HG03108 (cell line): ENCODE results near the gene MRPL30.
"Not testable (repeated sequence)": the region's sequence is repeated elsewhere in the genome, so short reads cannot be mapped to it uniquely, and the experiment has no call there.

Experiments used
- ATAC-seq: cut with Tn5 transposase; IDR thresholded peaks from one replicate; pipeline ENCODE4 v1.9.1; 2021; ENCODE audit warnings: moderate library complexity; ENCODE audit not compliant: unreplicated experiment

The MRPL30 gene

DNA sequence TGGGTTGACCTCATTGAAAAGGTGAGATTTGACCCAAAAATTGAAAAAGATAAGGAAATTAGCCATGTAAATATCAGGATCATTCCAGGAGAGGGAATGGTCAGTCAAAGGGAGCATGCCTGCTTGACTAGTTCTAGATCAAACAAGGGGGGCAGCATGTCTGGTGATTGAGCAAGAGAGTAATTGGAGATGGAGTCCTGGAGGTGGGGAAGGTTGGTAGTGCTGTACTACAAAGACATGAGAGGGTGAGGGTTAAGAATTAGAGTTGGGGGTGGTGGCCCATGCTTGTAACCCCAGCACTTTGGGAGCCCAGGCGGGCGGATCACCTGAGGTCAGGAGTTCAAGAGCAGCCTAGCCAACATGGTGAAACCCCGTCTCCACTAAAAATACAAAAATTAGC, 2.0 kb downstream of the MRPL30 start:
- no peak for ATAC-seq

DNA sequence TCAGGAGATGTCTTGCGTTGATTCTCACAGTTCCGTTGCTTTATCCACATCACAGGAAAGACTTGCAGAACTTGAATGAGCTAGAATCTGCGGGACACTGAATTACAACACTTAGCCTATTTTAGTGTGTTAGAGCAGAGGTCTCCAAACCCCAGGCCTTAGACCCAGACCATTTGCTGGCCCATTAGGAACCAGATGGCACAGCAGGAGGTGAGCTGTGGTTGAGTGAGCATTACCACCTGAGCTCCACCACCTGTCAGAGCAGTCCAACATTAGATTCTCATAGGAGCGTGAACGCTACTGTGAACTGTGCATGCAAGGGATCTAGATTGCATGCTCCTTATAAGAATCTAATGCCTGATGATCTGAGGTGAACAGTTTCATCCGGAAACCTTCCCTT, 3.8 kb downstream of the MRPL30 start:
- ATAC-seq: no peak

DNA sequence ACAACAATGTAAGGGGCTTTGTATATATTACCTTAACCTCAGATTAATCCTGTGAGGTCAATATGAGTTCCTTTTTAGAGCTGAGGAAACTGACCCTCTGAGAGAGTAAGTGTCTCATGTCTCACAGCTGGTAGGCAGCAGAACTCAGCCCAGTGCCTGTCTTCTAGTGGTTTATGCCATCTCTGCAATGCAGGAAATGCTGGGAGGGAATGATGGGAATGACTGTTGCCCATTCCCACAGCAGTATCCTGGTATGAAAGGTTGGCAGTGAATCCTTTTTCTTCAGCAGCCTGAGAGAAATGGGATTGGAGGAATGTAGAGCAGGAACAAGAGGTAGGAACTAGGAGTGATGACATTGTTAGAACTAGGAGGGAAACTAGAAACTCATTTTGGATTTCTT, 6.0 kb downstream of the MRPL30 start:
- no peak for ATAC-seq

DNA sequence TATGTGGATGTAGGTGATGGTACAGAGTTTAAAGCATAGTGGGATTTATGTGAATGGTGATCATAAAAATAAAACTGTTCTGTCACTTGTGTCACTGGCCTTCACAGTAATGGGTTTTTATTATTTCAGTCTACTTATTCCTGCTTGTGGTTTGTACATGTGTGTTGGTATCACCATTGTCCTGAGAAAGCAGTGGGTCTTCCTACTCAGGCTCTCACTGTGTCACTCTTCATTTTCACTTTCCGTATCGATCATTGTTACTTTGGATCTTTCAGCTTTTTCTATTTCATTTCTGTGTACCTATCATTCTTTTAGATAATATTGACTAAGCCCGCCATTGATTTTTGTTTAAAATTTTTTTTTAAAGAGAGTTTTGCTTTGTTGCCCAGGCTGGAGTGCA, 7.4 kb downstream of the MRPL30 start:
- no peak for ATAC-seq

DNA sequence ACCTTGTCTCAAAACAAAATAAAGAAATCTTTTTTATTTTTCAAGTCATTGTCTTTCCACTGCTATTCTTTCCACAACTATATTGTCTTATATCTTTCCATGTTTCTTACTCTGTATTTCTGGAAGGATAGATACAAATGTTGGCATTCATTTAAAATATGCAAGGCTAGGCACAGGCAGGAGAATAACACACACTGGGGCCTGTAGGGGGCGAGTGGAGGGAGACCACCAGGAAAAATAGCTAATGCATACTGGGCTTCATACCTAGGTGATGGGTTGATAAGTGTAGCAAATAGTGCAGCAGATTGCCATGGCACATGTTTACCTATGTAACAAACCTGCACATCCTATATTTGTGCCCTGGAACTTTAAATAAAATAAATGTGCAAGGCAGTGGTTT, 9.6 kb downstream of the MRPL30 start:
- no peak for ATAC-seq

DNA sequence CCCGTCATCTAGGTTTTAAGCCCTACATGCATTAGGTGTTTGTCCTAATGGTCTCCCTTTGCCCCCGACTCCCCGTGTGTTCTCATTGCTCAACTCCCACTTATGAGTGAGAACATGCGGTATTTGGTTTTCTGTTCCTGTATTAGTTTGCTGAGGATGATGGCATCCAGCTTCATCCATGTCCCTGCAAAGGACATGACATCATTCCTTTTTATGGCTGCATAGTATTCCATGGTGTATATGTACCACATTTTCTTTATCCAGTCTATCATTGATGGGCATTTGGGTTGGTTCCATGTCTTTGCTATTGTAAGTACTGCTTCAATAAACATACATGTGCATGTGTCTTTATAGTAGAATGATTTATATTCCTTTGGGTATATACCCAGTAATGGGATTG, 11.4 kb downstream of the MRPL30 start:
- not testable (repeated sequence) for ATAC-seq

DNA sequence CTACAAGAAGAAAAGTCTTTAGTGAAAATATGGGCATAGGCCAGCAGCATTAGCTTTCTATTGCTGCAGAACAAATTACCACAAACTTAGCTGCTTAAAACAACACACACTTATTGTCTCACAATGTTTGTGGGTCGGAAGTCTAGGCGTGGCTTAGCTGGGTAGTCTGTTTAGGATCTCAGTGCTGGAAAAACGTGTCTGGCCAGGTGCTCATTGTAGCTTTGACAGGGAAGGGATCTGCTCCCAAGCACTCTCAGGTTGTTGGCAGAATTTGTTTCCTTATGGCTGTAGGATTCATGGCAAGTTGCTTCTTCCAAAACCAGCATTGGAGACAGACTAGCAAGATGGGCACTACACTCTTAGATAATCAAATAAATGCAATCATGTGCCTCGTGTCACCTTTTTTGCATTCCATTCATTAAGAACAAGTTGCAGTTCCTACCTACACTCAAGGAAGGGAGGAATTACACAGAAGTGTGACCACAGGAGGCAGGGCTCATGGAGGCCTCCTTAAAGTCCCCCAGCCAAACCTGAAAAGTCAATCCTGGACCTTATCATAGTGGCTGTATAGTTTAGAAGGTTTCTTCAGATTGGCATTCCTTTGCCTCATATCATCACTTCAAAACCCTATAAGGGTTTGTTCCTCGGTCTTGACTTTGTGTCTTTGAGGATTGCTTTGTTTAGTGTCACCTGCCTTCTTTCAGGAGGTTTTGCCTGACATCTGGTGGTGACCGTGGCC, 17.3 kb downstream of the MRPL30 start:
- no peak for ATAC-seq

DNA sequence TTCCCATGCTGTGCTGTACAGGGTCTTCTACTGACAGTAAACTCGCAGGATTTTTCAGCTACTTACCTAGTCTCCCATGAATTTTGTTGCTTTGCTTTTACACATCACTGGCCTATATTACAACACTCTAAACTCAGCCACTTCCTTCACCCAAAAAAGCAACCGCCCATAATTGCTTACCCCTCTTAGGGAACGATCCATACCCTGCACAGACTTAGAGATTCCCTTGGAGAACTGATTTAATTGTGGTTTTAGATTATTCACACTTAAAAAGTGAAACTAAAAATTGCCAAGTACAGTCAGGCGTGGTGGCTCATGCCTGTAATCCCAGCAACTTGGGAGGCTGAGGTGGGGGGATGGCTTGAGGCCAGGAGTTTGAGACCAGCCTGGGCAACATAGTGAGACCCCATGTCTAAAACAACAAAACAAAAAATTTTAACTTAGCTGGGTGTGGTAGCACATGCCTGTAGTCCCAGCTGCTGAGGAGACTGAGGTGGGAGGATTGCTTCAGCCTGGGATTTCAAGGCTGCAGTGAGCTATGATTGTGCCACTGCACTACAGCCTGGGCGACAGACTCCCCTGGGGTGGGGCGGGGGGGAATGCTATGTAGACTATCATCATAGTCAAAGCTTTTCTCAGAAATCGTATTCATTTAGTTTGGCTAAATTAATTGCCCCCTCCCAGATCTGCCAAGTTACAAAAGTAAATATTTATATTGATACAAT, 19.3 kb downstream of the MRPL30 start:
- ATAC-seq: no peak

DNA sequence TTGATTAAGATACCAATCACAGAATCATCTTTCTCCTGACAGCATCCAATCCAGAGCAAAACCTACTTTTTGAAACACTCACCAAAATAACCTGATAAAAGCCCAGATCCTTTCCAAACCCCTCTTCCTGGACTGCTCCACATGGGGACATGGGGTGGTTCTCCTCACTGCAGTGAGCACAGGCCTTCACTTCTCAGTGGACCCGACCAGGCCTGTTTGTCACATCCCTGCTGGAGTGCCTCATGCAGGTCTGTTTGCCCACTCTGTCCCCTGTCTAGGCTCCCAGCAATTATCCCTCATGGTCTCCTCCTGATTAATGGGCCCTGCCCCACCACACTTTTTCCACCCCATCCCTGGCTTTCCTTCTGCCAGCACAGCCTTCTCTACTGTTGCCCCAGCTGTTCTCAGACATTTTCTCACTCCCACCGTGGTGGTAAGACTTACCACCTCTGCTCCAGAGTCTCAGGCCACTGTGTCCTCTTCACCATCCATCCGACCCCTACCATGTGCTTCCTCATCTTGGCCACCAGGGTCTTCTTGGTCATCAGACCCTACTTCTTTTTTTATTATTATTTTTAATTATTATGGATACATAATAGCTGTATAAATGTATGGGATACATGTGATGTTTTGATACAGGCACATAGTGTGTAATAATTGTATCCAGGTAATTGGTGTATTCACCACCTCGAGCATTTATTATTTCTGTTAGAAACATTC, 21.1 kb downstream of the MRPL30 start:
- no peak for ATAC-seq

DNA sequence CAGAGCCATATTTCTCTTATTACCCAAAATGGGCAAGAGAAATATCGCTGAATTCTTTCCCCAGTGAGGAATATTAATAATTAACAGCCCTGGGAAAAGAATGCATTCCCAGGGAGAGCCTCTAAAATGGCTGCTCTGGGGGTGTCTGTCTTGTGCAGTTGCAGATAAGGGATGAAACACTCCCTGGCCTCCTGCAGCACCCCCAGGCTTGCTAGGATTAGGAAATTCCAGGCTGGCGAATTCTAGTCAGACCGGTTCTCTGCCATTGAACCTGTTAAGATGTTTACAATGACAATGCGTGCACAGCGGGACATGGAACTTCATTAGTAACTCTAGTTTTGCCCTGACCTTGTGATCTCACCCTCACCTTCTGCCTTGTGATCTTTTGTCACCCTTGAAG, 24.5 kb downstream of the MRPL30 start:
- ATAC-seq: no peak

DNA sequence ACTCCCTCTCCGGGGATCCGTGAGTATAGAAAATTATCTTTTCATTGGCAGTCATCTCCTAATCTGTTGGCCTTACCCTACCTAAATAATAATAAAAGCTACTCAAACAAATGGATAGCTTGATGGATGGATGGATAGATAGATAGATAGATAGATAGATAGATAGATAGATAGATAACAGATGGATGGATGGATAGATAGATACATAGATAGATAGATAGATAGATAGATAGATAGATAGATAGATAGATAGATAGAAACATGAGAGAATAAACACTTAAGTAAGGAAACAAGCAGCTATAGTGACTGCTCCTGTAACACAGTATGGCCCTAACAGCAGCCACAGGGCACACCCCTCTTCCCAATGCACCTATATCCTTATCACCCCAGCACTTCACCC, 35.1 kb downstream of the MRPL30 start:
- ATAC-seq: no peak

DNA sequence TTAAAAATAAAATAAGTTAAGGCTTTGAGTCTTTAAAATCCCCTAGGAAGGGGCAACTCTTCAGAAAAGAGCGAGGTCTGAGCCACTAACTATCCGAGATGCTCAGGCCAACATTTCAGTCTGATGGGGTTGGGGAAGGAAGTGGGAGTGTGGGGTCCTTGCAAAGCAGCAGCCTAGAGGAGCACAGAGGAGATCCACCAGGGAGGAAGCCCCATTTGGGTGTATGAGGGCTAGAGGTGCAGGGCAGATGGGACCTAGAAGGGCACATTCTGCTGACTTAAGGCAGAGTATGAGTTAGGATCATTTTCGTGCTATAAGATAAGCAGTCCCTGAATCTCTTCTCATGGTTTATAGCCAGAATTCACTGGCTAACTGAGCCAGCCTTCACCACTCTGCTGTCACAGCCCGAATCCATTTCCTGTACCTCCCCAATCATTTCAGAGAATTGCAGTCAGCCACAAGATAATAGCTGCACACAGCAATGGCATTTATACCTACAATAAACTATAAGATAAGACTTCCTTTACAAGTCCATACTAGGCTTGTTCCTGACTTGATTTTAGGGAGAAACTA, 37.0 kb downstream of the MRPL30 start:
- no peak for ATAC-seq

DNA sequence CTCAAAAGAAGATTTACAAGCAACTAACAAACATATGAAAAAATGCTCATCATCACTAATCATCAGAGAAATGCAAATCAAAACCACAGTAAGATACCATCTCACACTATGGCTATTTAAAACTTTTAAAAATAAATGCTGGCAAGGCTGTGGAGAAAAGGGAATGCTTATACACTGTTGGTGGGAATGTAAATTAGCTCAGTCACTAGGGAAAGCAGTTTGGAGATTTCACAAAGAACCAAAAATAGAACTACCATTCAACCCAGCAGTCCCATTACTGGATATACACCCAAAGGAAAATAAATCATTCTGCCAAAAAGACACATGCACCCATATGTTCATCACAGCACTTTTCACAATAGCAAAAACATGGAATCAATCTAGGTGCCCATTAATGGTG, 52.2 kb downstream of the MRPL30 start:
- ATAC-seq: not testable (repeated sequence)

DNA sequence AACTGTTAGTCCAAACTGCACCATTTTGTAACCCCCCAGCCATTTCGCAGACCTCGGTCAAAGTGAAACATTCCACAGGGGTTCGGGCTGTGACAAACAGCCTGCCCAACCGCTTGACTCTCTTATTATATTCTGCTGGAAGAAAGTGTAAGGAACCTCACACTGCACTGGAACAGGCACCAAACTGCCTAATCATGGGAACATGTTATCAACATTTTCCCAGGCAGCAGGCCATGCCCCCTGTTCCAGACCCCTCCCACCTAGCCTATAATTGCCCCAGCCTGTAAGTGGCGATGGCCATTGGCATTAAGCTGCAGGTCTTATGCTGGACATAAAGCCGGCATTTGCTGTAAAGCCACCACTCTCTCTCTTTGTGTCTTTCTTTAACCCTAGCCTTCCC, 57.6 kb downstream of the MRPL30 start:
- ATAC-seq: no peak

DNA sequence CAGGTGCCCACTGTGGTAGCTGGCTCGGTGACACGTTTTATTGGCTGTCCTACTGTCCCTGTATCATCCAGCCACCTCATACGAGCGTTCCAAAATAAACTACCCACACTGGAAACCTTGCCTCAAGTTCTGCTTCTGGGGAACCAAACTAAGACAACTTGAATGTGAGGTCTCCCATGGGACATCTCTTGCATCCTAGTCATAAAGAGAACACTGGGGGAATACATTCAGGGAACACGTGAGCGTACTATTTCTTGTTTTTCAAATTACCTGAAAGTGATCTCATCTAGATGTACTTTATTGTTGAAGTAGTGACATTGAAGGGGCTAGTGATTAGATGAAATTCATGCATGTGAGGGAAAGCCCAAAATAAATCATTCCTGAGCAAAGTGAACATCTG, 59.4 kb downstream of the MRPL30 start:
- no peak for ATAC-seq

DNA sequence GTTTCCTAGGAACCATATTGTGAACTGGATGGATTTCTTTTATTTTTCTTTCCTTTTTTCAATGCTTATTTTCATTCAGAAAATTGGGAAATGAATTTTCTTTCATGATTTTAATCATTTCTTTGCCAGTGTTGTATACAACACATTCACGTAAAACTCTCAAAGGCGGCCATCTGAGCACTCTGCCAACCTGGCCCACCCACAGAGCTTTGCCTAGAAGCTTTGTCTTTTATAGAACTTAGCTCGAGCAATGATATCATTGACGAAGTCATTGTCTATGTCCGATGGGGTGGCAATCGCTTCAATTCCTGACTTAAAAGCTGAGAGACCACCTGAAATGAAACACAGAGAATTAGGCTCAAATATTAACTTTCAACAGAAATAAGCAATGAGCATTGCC, 61.2 kb downstream of the MRPL30 start:
- ATAC-seq: no peak
